Measurements from ENCODE around the gene EIF3L. TPM values are rescaled to one million over a fixed set of nuclear protein-coding genes. Genes with fewer than 3 reads are reported as not detected.

Gene EIF3L
- total RNA-seq, 1 experiment from 2014 or later, result 582 TPM

- DNase-seq, result no peak
- Histone ChIP-seq H3K36me3 (ENCODE audit: low read depth) (peaks cover 74% of the 10 kb centered on the region), H3F3A (ENCODE audit: insufficient read depth, low read depth) (peaks cover 78% of the 10 kb centered on the region), H4K20me1 (ENCODE audit: insufficient read depth) (peaks cover 54% of the 10 kb centered on the region), H3K27me3 (ENCODE audit: insufficient read depth, low read depth) (no peaks in the 10 kb centered on the region), H3K9me3 (ENCODE audit: insufficient read depth, low read depth) (no peaks in the 10 kb centered on the region), H3K4me2 (no peak overlapping the region), H3K27ac (no peak overlapping the region), H3K79me2 (ENCODE audit: low read depth) (peaks cover 60% of the 10 kb centered on the region), H2AFZ (no peak overlapping the region), H3K9me2 (ENCODE audit: insufficient read depth) (no peaks in the 10 kb centered on the region), H3K4me3 (no peak overlapping the region), H3K4me1 (replicated peaks; ENCODE audit: insufficient read depth) (peaks cover 11% of the 10 kb centered on the region)
- BruUV-seq (replicated peaks), result no TSS peak
- no peak for TF ChIP-seq EZH2 (IDR thresholded peaks at IDR 0.05; ENCODE audit: low read depth)
- no peak for TF ChIP-seq CTCF (conservative IDR thresholded peaks at IDR 0.05)
- ChIA-PET CTCF (interaction anchor here (0.6 kb wide), 3 partner anchors 8 to 133 kb away, joined by 3 to 8 read pairs (median 4); no protein-coding TSS in a partner anchor), POLR2A (ENCODE audit: unreplicated experiment) (interaction anchor here (0.7 kb wide), 1 partner anchor 48 kb away, joined by 3 read pairs; no protein-coding TSS in a partner anchor)
- intact Hi-C loops (cut with micrococcal nuclease; ENCODE audit: unreplicated experiment), result no loop called here
Observed at GRCh38 chr22:37854946-37855345, 5.7 kb downstream of the EIF3L start.

DNA sequence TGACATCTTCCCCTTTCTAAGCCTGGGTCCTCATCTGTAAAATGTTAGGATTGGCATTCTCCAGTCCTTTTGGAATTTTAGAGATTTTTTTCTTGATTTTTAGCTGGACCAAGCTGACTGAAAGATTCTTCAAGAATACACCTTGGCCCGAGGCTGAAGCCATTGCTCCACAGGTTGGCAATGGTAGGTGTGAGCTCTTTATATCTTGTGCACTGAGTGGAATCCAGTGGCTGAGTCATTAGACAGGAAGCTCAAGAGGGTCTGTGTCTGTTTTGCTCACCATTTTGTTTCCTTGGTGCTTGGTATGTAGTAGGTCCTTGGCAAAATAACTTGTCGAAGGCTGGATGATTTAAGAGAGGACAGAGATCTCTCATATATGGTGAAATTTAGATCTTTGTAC lies 6.2 kb downstream of the EIF3L start:
- POLR2A ChIA-PET (ENCODE audit: unreplicated experiment), result interaction anchor here (0.7 kb wide), 1 partner anchor 49 kb away, joined by 3 read pairs; no protein-coding TSS in a partner anchor
- BruUV-seq (replicated peaks), result no TSS peak

DNA sequence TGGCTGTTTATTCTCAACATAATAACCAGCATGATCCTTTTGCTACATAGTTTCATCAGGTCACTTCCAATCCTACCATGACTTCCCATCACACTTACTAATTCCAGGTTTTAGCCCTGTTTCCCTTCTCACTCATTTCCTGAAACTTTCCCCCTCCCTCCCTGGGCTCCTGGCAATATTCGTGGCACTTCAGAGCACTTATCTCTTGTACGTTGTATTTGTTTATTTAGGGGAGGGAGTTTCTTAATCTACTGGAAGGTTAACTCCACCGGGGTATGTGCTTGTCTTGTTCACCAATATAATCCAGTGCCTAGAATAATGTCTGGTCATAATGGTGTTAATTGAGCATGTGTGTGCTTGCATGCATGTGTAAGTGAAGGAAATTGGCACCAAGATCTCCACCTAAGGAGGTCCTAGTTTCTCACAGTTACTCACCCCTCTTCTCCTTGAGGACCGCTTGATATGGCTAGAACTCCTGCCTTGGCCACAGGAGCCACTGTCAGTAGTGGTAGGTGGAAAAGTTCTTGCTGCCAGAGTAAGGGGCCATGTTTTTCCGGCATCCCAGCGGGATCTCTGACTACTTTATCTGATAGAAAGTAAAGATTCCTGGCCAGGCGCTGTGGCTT lies 11.7 kb downstream of the EIF3L start:
- no peaks in the 10 kb centered on the region for H3K9me2 ChIP-seq (ENCODE audit: insufficient read depth)
- peaks cover 21% of the 10 kb centered on the region for H3K79me2 ChIP-seq (ENCODE audit: low read depth)
- H3K4me3 ChIP-seq, result no peak overlapping the region
- no peaks in the 10 kb centered on the region for H3K9me3 ChIP-seq (ENCODE audit: insufficient read depth, low read depth)
- no peak for TF ChIP-seq EZH2 (IDR thresholded peaks at IDR 0.05; ENCODE audit: low read depth)
- TF ChIP-seq CTCF (conservative IDR thresholded peaks at IDR 0.05), result no peak
- no peak overlapping the region for H2AFZ ChIP-seq
- ChIA-PET POLR2A (ENCODE audit: unreplicated experiment) (no interaction called here), CTCF (interaction anchor here (1.2 kb wide), 1 partner anchor 43 kb away, joined by 3 read pairs; no protein-coding TSS in a partner anchor)
- no TSS peak for BruUV-seq (replicated peaks)
- H3K4me1 ChIP-seq (replicated peaks; ENCODE audit: insufficient read depth), result no peaks in the 10 kb centered on the region
- H4K20me1 ChIP-seq (ENCODE audit: insufficient read depth), result peaks cover 45% of the 10 kb centered on the region
- no peak for DNase-seq
- no peak overlapping the region for H3K4me2 ChIP-seq
- intact Hi-C loops (cut with micrococcal nuclease; ENCODE audit: unreplicated experiment), result no loop called here
- peaks cover 76% of the 10 kb centered on the region for H3F3A ChIP-seq (ENCODE audit: insufficient read depth, low read depth)
- H3K27me3 ChIP-seq (ENCODE audit: insufficient read depth, low read depth), result no peaks in the 10 kb centered on the region
- H3K36me3 ChIP-seq (ENCODE audit: low read depth), result peaks cover 62% of the 10 kb centered on the region
- H3K27ac ChIP-seq, result no peak overlapping the region; the same call in 1 of the 2 replicates

More for the DNA sequence above, 6.2 kb downstream of the EIF3L start:
- no peak for TF ChIP-seq CTCF (conservative IDR thresholded peaks at IDR 0.05)
- TF ChIP-seq EZH2 (IDR thresholded peaks at IDR 0.05; ENCODE audit: low read depth), result no peak
- Histone ChIP-seq H3K4me3 (no peak overlapping the region), H3K79me2 (ENCODE audit: low read depth) (peaks cover 55% of the 10 kb centered on the region), H3K27me3 (ENCODE audit: insufficient read depth, low read depth) (no peaks in the 10 kb centered on the region), H3K4me1 (replicated peaks; ENCODE audit: insufficient read depth) (peaks cover 6% of the 10 kb centered on the region), H3K27ac (no peak overlapping the region), H3K4me2 (no peak overlapping the region), H3K9me3 (ENCODE audit: insufficient read depth, low read depth) (no peaks in the 10 kb centered on the region), H4K20me1 (ENCODE audit: insufficient read depth) (peaks cover 59% of the 10 kb centered on the region), H2AFZ (no peak overlapping the region), H3K36me3 (ENCODE audit: low read depth) (peaks cover 77% of the 10 kb centered on the region), H3K9me2 (ENCODE audit: insufficient read depth) (no peaks in the 10 kb centered on the region), H3F3A (ENCODE audit: insufficient read depth, low read depth) (peaks cover 78% of the 10 kb centered on the region)
- DNase-seq, result no peak
- CTCF ChIA-PET, result interaction anchor here (0.6 kb wide), 2 partner anchors 8 to 28 kb away, joined by 3 to 4 read pairs; no protein-coding TSS in a partner anchor
- intact Hi-C loops (cut with micrococcal nuclease; ENCODE audit: unreplicated experiment), result no loop called here

All from PC-9 (cell line).